ENCODE data around the gene CCDC142. TPM values are rescaled to one million over a fixed set of nuclear protein-coding genes. Genes with fewer than 3 reads are reported as not detected.
"Not testable (repeated sequence)": the region's sequence is repeated elsewhere in the genome, so short reads cannot be mapped to it uniquely, and the experiment has no call there.

The CCDC142 gene
- total RNA-seq, 1 experiment from 2014 or later: 14.0 TPM

DNA sequence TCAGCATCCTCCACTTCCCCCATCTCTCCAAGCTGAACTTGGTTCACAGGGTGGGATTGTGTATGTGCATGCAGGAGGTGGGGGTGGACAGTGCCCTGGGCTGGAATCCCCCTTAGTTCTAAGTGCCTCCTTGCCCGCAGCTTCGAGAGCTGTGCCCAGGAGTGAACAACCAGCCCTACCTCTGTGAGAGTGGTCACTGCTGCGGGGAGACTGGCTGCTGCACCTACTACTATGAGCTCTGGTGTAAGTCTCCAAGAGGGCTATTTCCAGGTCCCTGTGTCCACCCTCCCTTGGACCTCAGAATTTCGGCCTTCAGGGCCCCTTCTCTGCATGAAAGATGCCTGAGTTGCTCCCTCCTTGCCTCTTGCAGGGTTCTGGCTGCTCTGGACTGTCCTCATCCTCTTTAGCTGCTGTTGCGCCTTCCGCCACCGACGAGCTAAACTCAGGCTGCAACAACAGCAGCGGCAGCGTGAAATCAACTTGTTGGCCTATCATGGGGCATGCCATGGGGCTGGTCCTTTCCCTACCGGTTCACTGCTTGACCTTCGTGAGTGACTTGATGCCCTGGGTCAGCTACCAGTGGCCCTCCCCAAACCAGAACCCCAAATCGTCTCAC, 23.2 kb downstream of the CCDC142 start:
- H3K36me3 Mint-ChIP-seq; H3K27me3 Mint-ChIP-seq (ENCODE audit: low read depth); H3K9me3 Mint-ChIP-seq; ATAC-seq; DNase-seq (ENCODE audit: low spot score): not testable (repeated sequence)
- H3K4me1 Mint-ChIP-seq: peaks cover 36% of the 10 kb centered on the region
- peak overlapping the region; percentile 96 for H3K4me3 Mint-ChIP-seq
- peak overlapping the region; percentile 84 for H3K27ac Mint-ChIP-seq
- TF ChIP-seq ZMAT4 (CRISPR knock-in tag; IDR thresholded peaks at IDR 0.05): 0 out of 2 replicates have a peak, but pooled peaks have one; percentile 29
- ChIA-PET POLR2A (interaction anchor here (2.7 kb wide), 1 partner anchor 19 kb away, joined by 29 read pairs; the partner anchor contains the start of gene RTKN), CTCF (interaction anchor here (1.3 to 2.1 kb wide), 4 partner anchors 9 to 68 kb away, joined by 4 to 9 read pairs (median 6); no protein-coding TSS in a partner anchor)

DNA sequence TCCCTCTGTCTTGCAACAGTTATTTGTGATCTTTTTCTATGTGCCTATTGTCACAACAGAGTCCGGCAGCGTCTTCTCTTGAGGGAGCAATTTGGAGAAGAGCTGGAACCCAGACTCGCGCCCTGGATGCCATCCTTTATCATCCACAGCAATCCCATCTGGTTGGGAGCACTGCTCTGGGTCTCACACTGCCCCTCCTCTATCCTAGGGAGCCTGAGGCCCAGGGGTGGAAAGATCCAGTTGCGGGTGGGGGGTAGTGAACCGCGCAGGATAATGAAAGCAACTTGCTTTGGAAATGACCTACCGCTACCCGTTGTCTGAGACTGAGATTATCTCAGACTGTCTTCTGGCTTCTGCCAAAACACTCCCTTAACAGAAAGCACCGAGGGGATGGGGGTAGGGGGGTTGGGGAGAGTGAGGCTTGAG, 23.8 kb downstream of the CCDC142 start:
- ATAC-seq (no peak), DNase-seq (ENCODE audit: low spot score) (no peak)
- peak overlapping the region; percentile 93 for H3K27ac Mint-ChIP-seq
- H3K9me3 Mint-ChIP-seq: no peaks in the 10 kb centered on the region
- peak overlapping the region; percentile 96 for H3K4me3 Mint-ChIP-seq
- peaks cover 38% of the 10 kb centered on the region for H3K4me1 Mint-ChIP-seq
- ChIA-PET POLR2A (interaction anchor here (0.6 to 2.7 kb wide), 11 partner anchors 9 to 67 kb away, joined by 3 to 29 read pairs (median 6); partner anchors contain the start of genes LBX2, MRPL53, PCGF1 and RTKN), CTCF (interaction anchor here (1.2 to 3.1 kb wide), 9 partner anchors 10 to 124 kb away, joined by 3 to 18 read pairs (median 4); partner anchors contain the start of gene CCDC142)
- TF ChIP-seq ZBTB43 (CRISPR knock-in tag; IDR thresholded peaks at IDR 0.05) (no peak), NFYB (CRISPR knock-in tag; conservative IDR thresholded peaks at IDR 0.05; ENCODE audit: low read depth) (no peak), OVOL2 (CRISPR knock-in tag; IDR thresholded peaks at IDR 0.05; ENCODE audit: borderline replicate concordance) (no peak), NR2C2 (CRISPR knock-in tag; IDR thresholded peaks at IDR 0.05) (no peak), E2F1 (CRISPR knock-in tag; IDR thresholded peaks at IDR 0.05) (no peak), RELA (CRISPR knock-in tag; IDR thresholded peaks at IDR 0.05; ENCODE audit: borderline replicate concordance) (no peak), TP53 (CRISPR knock-in tag; IDR thresholded peaks at IDR 0.05) (no peak), ZNF232 (CRISPR knock-in tag; IDR thresholded peaks at IDR 0.05) (no peak), NFE2L1 (CRISPR knock-in tag; IDR thresholded peaks at IDR 0.05) (no peak)
- TF ChIP-seq, protein P1, sequence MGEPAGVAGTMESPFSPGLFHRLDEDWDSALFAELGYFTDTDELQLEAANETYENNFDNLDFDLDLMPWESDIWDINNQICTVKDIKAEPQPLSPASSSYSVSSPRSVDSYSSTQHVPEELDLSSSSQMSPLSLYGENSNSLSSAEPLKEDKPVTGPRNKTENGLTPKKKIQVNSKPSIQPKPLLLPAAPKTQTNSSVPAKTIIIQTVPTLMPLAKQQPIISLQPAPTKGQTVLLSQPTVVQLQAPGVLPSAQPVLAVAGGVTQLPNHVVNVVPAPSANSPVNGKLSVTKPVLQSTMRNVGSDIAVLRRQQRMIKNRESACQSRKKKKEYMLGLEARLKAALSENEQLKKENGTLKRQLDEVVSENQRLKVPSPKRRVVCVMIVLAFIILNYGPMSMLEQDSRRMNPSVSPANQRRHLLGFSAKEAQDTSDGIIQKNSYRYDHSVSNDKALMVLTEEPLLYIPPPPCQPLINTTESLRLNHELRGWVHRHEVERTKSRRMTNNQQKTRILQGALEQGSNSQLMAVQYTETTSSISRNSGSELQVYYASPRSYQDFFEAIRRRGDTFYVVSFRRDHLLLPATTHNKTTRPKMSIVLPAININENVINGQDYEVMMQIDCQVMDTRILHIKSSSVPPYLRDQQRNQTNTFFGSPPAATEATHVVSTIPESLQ (CRISPR knock-in tag; IDR thresholded peaks at IDR 0.05): no peak
- TF ChIP-seq, protein P2, sequence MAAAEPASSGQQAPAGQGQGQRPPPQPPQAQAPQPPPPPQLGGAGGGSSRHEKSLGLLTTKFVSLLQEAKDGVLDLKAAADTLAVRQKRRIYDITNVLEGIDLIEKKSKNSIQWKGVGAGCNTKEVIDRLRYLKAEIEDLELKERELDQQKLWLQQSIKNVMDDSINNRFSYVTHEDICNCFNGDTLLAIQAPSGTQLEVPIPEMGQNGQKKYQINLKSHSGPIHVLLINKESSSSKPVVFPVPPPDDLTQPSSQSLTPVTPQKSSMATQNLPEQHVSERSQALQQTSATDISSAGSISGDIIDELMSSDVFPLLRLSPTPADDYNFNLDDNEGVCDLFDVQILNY (CRISPR knock-in tag; IDR thresholded peaks at IDR 0.05): no peak
- TF ChIP-seq, protein P3, sequence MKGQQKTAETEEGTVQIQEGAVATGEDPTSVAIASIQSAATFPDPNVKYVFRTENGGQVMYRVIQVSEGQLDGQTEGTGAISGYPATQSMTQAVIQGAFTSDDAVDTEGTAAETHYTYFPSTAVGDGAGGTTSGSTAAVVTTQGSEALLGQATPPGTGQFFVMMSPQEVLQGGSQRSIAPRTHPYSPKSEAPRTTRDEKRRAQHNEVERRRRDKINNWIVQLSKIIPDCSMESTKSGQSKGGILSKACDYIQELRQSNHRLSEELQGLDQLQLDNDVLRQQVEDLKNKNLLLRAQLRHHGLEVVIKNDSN (CRISPR knock-in tag; IDR thresholded peaks at IDR 0.05): no peak
- TF ChIP-seq, protein P4, sequence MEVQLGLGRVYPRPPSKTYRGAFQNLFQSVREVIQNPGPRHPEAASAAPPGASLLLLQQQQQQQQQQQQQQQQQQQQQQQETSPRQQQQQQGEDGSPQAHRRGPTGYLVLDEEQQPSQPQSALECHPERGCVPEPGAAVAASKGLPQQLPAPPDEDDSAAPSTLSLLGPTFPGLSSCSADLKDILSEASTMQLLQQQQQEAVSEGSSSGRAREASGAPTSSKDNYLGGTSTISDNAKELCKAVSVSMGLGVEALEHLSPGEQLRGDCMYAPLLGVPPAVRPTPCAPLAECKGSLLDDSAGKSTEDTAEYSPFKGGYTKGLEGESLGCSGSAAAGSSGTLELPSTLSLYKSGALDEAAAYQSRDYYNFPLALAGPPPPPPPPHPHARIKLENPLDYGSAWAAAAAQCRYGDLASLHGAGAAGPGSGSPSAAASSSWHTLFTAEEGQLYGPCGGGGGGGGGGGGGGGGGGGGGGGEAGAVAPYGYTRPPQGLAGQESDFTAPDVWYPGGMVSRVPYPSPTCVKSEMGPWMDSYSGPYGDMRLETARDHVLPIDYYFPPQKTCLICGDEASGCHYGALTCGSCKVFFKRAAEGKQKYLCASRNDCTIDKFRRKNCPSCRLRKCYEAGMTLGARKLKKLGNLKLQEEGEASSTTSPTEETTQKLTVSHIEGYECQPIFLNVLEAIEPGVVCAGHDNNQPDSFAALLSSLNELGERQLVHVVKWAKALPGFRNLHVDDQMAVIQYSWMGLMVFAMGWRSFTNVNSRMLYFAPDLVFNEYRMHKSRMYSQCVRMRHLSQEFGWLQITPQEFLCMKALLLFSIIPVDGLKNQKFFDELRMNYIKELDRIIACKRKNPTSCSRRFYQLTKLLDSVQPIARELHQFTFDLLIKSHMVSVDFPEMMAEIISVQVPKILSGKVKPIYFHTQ (CRISPR knock-in tag; IDR thresholded peaks at IDR 0.05): no peak
- TF ChIP-seq, protein P5, sequence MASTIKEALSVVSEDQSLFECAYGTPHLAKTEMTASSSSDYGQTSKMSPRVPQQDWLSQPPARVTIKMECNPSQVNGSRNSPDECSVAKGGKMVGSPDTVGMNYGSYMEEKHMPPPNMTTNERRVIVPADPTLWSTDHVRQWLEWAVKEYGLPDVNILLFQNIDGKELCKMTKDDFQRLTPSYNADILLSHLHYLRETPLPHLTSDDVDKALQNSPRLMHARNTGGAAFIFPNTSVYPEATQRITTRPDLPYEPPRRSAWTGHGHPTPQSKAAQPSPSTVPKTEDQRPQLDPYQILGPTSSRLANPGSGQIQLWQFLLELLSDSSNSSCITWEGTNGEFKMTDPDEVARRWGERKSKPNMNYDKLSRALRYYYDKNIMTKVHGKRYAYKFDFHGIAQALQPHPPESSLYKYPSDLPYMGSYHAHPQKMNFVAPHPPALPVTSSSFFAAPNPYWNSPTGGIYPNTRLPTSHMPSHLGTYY (CRISPR knock-in tag; IDR thresholded peaks at IDR 0.05): no peak
- TF ChIP-seq, protein P6, sequence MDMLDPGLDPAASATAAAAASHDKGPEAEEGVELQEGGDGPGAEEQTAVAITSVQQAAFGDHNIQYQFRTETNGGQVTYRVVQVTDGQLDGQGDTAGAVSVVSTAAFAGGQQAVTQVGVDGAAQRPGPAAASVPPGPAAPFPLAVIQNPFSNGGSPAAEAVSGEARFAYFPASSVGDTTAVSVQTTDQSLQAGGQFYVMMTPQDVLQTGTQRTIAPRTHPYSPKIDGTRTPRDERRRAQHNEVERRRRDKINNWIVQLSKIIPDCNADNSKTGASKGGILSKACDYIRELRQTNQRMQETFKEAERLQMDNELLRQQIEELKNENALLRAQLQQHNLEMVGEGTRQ (CRISPR knock-in tag; IDR thresholded peaks at IDR 0.05): no peak
- H3K27me3 Mint-ChIP-seq (ENCODE audit: low read depth): no peaks in the 10 kb centered on the region
- H3K36me3 Mint-ChIP-seq: peaks cover 9% of the 10 kb centered on the region
